BLaER1 (cell line): Measurements from ENCODE around the gene ZDHHC6.
A peak's percentile ranks its signal among the peaks of the same experiment; 100 is the strongest.

Source experiments
- H3K27ac ChIP-seq: shearing (Covaris generic); formaldehyde crosslinking; 2 replicates; pipeline ENCODE4 v1.8.1; 2022
- H3K27me3 ChIP-seq: shearing (Covaris generic); formaldehyde crosslinking; 2 replicates; pipeline ENCODE4 v1.8.1; 2022
- H3K36me3 ChIP-seq: shearing (Covaris generic); formaldehyde crosslinking; 2 replicates; pipeline ENCODE4 v1.8.1; 2022
- H3K4me1 ChIP-seq: shearing (Covaris generic); formaldehyde crosslinking; 2 replicates; pipeline ENCODE4 v1.8.1; 2022
- H3K4me2 ChIP-seq: shearing (Covaris generic); formaldehyde crosslinking; 2 replicates; pipeline ENCODE4 v1.8.1; 2022
- H3K4me3 ChIP-seq: shearing (Covaris generic); formaldehyde crosslinking; 2 replicates; pipeline ENCODE4 v1.8.1; 2022
- H3K9ac ChIP-seq: shearing (Covaris generic); formaldehyde crosslinking; 2 replicates; pipeline ENCODE4 v1.8.1; 2022
- H3K9me3 ChIP-seq: shearing (Covaris generic); formaldehyde crosslinking; 2 replicates; pipeline ENCODE4 v1.8.1; 2022
- H4K20me1 ChIP-seq: shearing (Covaris generic); formaldehyde crosslinking; 2 replicates; pipeline ENCODE4 v1.8.1; 2022
- Cebpa-rat ChIP-seq: shearing (Covaris generic); IDR thresholded peaks from 2 replicates; pipeline ENCODE4 v1.8.1; 2022

The ZDHHC6 gene

GRCh38 chr10:112447620-112447928 is 860 bp upstream of the ZDHHC6 start:
- H3K27ac ChIP-seq = peak overlapping the region; percentile 96
- no peak for TF ChIP-seq Cebpa-rat
- H3K4me2 ChIP-seq = peak overlapping the region; percentile 94
- H3K27me3 ChIP-seq = no peaks in the 10 kb centered on the region
- H3K9me3 ChIP-seq = no peaks in the 10 kb centered on the region
- peaks cover 40% of the 10 kb centered on the region for H3K4me1 ChIP-seq
- peak overlapping the region; percentile 93 for H3K9ac ChIP-seq
- H4K20me1 ChIP-seq = peaks cover 43% of the 10 kb centered on the region; the same call in 1 of the 2 replicates
- H3K36me3 ChIP-seq = peaks cover 44% of the 10 kb centered on the region
- H3K4me3 ChIP-seq = peak overlapping the region; percentile 96

GRCh38 chr10:112446055-112446854 is 459 bp downstream of the ZDHHC6 start:
- Histone ChIP-seq H3K4me2 (peak overlapping the region; percentile 94), H3K36me3 (peaks cover 52% of the 10 kb centered on the region), H4K20me1 (peaks cover 31% of the 10 kb centered on the region; the same call in 1 of the 2 replicates), H3K27ac (peak overlapping the region; percentile 96), H3K9me3 (no peaks in the 10 kb centered on the region), H3K27me3 (no peaks in the 10 kb centered on the region), H3K4me1 (peaks cover 38% of the 10 kb centered on the region), H3K4me3 (peak overlapping the region; percentile 96), H3K9ac (peak overlapping the region; percentile 93)
- no peak for TF ChIP-seq Cebpa-rat

- H3K36me3 ChIP-seq = peaks cover 69% of the 10 kb centered on the region
- no peak for TF ChIP-seq Cebpa-rat
- no peak overlapping the region for H3K9ac ChIP-seq
Measured at GRCh38 chr10:112442063-112442462, 4.7 kb downstream of the ZDHHC6 start.

GRCh38 chr10:112441520-112441919 is 5.2 kb downstream of the ZDHHC6 start:
- no peak overlapping the region for H3K4me3 ChIP-seq
- no peaks in the 10 kb centered on the region for H4K20me1 ChIP-seq
- no peak overlapping the region for H3K27ac ChIP-seq
- no peak overlapping the region for H3K9ac ChIP-seq
- H3K36me3 ChIP-seq = peaks cover 73% of the 10 kb centered on the region
- peaks cover 18% of the 10 kb centered on the region for H3K4me1 ChIP-seq
- no peak overlapping the region for H3K4me2 ChIP-seq
- TF ChIP-seq Cebpa-rat = no peak
- no peaks in the 10 kb centered on the region for H3K9me3 ChIP-seq
- no peaks in the 10 kb centered on the region for H3K27me3 ChIP-seq

More at GRCh38 chr10:112442063-112442462, 4.7 kb downstream of the ZDHHC6 start:
- Histone ChIP-seq H4K20me1 (no peaks in the 10 kb centered on the region), H3K27me3 (no peaks in the 10 kb centered on the region), H3K27ac (no peak overlapping the region), H3K4me2 (no peak overlapping the region), H3K4me1 (peaks cover 18% of the 10 kb centered on the region), H3K9me3 (no peaks in the 10 kb centered on the region), H3K4me3 (no peak overlapping the region)

- Histone ChIP-seq H3K4me2 (no peak overlapping the region), H3K9me3 (no peaks in the 10 kb centered on the region), H3K36me3 (peaks cover 77% of the 10 kb centered on the region), H3K27me3 (no peaks in the 10 kb centered on the region), H3K9ac (no peak overlapping the region), H4K20me1 (0 out of 2 replicates have a peak, but pooled peaks cover 5% of the 10 kb centered on the region), H3K4me3 (no peak overlapping the region), H3K4me1 (0 out of 2 replicates have a peak, but pooled peaks cover 5% of the 10 kb centered on the region), H3K27ac (no peak overlapping the region)
- no peak for TF ChIP-seq Cebpa-rat
Measured at GRCh38 chr10:112438356-112438755, 8.4 kb downstream of the ZDHHC6 start.

- H3K36me3 ChIP-seq = peaks cover 82% of the 10 kb centered on the region
Measured at GRCh38 chr10:112434988-112435619, 11.6 kb downstream of the ZDHHC6 start.

GRCh38 chr10:112433136-112433535 is 13.6 kb downstream of the ZDHHC6 start:
- Histone ChIP-seq H3K36me3 (peaks cover 89% of the 10 kb centered on the region), H4K20me1 (0 out of 2 replicates have a peak, but pooled peaks cover 5% of the 10 kb centered on the region), H3K4me3 (no peak overlapping the region), H3K27ac (no peak overlapping the region), H3K9ac (no peak overlapping the region), H3K9me3 (no peaks in the 10 kb centered on the region), H3K27me3 (no peaks in the 10 kb centered on the region), H3K4me1 (no peaks in the 10 kb centered on the region), H3K4me2 (no peak overlapping the region)
- TF ChIP-seq Cebpa-rat = no peak

More at GRCh38 chr10:112434988-112435619, 11.6 kb downstream of the ZDHHC6 start:
- no peaks in the 10 kb centered on the region for H3K9me3 ChIP-seq
- H3K27me3 ChIP-seq = no peaks in the 10 kb centered on the region
- no peak overlapping the region for H3K4me3 ChIP-seq
- 0 out of 2 replicates have a peak, but pooled peaks cover 5% of the 10 kb centered on the region for H4K20me1 ChIP-seq
- H3K4me1 ChIP-seq = no peaks in the 10 kb centered on the region
- no peak overlapping the region for H3K27ac ChIP-seq
- no peak overlapping the region for H3K4me2 ChIP-seq
- TF ChIP-seq Cebpa-rat = no peak
- no peak overlapping the region for H3K9ac ChIP-seq

- Histone ChIP-seq H3K9me3 (no peaks in the 10 kb centered on the region), H3K4me3 (no peak overlapping the region), H3K4me2 (no peak overlapping the region), H3K27ac (no peak overlapping the region), H4K20me1 (0 out of 2 replicates have a peak, but pooled peaks cover 3% of the 10 kb centered on the region), H3K9ac (no peak overlapping the region), H3K36me3 (peaks cover 99% of the 10 kb centered on the region), H3K27me3 (no peaks in the 10 kb centered on the region), H3K4me1 (no peaks in the 10 kb centered on the region)
- no peak for TF ChIP-seq Cebpa-rat
Measured at GRCh38 chr10:112429654-112430230, 17.0 kb downstream of the ZDHHC6 start.

GRCh38 chr10:112429147-112429546 is 17.6 kb downstream of the ZDHHC6 start:
- Histone ChIP-seq H3K27me3 (no peaks in the 10 kb centered on the region), H3K36me3 (peaks cover 99% of the 10 kb centered on the region), H3K27ac (no peak overlapping the region)

GRCh38 chr10:112426111-112426510 is 20.6 kb downstream of the ZDHHC6 start:
- H3K27ac ChIP-seq = no peak overlapping the region
- H3K4me3 ChIP-seq = no peak overlapping the region
- no peaks in the 10 kb centered on the region for H3K9me3 ChIP-seq
- H3K4me2 ChIP-seq = no peak overlapping the region
- no peaks in the 10 kb centered on the region for H4K20me1 ChIP-seq
- peaks cover 95% of the 10 kb centered on the region for H3K36me3 ChIP-seq
- H3K4me1 ChIP-seq = no peaks in the 10 kb centered on the region
- no peak for TF ChIP-seq Cebpa-rat
- no peaks in the 10 kb centered on the region for H3K27me3 ChIP-seq
- no peak overlapping the region for H3K9ac ChIP-seq

More at GRCh38 chr10:112429147-112429546, 17.6 kb downstream of the ZDHHC6 start:
- Histone ChIP-seq H3K4me3 (no peak overlapping the region), H3K9me3 (no peaks in the 10 kb centered on the region), H3K4me1 (no peaks in the 10 kb centered on the region), H3K9ac (no peak overlapping the region), H4K20me1 (no peaks in the 10 kb centered on the region), H3K4me2 (no peak overlapping the region)
- no peak for TF ChIP-seq Cebpa-rat
